Activated CD4-positive, CD25-positive, alpha-beta regulatory T cell (primary cell): ENCODE data around the gene CELA3A.

Experiments
- DNase-seq, 4 experiments: peaks; one replicate each; lab custom pipeline; 2025; lab: John Stamatoyannopoulos, UW

The CELA3A gene

GRCh38 chr1:22050330-22050729 lies 48.9 kb downstream of the CELA3A start:
- no peak for DNase-seq

GRCh38 chr1:22051607-22052114 lies 50.2 kb downstream of the CELA3A start:
- no peak for DNase-seq

GRCh38 chr1:22052115-22053016 lies 50.9 kb downstream of the CELA3A start, which contains the start of gene CDC42:
Gene CDC42, plus strand, starts transcription at chr1:22052709. Its CDS starts 25,770 bp downstream, at chr1:22078479.
- peak; percentile 91 to 96 (median 93) for DNase-seq

- DNase-seq = peak; percentile 17 to 45 (median 41)
These were observed 51.8 kb downstream of the CELA3A start for GRCh38 chr1:22053017-22053860.

GRCh38 chr1:22053861-22054770 lies 52.7 kb downstream of the CELA3A start:
- no peak for DNase-seq

GRCh38 chr1:22055463-22055862 lies 54.0 kb downstream of the CELA3A start:
- DNase-seq = no peak

- DNase-seq = no peak
These were observed 54.6 kb downstream of the CELA3A start for GRCh38 chr1:22056043-22056442.

GRCh38 chr1:22056936-22057335 lies 55.5 kb downstream of the CELA3A start:
- no peak for DNase-seq

- no peak for DNase-seq
These were observed 56.4 kb downstream of the CELA3A start for GRCh38 chr1:22057861-22058260.
